Measurements from ENCODE around the gene LHX2.

The LHX2 gene

DNA sequence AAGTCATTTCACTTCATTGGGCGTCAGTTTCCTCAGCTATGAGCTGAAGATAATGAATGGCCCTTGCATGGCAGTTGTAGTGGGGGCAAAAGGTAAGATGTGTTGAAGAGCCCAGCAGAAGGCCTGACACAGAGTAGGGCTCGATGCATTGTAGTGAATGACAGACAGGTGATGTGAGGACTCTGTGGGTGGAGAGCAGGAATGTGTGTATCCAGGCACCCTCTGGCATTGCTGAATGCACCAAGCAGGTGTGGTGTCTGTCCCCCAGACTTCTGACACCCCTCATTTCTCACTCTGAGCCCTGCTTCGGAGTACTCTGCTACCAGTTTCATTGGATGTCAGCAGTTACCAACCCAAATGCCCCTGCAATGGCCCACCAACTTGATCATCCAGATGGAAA is 22.4 kb downstream of the LHX2 start:
- DNase-seq (ENCODE audit: low read depth) = no peak

DNA sequence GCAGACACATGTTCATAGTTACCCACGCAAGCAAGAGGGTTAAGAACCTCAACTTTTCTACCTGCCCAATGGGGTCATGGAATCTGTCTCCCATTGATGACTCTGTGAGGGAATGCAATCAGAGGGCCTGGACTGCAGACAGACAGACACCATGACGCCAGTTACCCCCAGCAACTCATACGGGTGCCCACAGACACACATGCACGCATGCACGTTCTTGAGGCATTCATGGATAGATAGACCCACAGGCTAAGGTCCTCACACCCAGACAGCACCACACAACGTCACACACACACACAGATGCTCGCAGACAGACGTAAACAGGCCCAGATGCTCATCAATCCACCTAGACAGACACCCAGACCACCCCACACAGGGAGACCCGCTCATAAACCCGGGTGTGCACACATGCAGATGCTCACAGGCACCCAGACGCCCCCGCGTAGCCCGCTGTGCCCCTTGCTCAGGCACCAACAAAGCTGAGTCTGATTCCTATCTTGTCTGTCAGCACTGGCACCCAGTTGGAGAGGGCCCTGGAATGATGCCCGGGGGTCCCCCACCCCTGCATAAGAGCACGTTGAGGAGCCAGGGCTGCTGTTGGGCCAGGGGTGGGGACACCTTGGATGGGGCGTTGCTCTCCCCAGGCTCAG is 23.6 kb downstream of the LHX2 start:
- no peak for DNase-seq (ENCODE audit: low read depth)

DNA sequence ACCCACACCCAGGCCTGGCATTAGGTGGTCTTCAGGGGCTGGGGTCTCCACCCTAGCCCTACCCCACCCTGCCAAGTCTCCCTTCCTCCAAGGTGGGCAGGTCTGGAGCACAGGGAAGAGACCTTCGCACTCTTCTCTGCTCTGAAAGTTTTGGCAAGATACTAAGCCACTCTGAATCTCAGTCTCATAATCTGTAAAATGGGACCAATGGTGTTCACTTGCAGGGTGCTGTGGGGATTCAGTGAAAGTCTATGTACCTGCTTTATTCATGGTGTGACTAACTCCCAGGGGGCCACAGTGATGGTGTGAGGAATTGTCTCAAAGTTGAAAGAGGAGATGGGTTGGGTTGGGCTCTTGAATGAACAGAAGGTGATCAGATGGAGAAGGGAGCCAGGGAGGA is 25.0 kb downstream of the LHX2 start:
- no peak for DNase-seq (ENCODE audit: low read depth)

DNA sequence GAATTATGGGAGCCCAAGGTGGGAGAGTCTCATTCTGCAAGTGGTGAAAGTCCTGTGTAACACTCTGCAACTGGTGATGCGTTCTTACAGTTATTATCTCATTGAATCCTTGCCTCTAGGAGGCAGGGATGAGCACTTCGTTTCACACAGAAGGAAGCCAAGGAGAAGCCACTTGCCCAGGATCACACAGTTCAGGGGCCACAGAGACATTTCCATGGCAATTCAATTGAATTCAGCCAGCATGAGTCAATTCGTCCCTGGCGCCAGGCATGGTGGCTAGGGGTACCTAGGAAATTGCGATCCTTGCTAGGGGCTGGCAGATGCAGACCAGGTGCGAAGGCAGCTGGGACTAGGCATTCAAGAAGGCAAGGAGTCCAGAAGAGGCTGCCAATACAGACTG is 26.2 kb downstream of the LHX2 start:
- DNase-seq (ENCODE audit: low read depth) = no peak

DNA sequence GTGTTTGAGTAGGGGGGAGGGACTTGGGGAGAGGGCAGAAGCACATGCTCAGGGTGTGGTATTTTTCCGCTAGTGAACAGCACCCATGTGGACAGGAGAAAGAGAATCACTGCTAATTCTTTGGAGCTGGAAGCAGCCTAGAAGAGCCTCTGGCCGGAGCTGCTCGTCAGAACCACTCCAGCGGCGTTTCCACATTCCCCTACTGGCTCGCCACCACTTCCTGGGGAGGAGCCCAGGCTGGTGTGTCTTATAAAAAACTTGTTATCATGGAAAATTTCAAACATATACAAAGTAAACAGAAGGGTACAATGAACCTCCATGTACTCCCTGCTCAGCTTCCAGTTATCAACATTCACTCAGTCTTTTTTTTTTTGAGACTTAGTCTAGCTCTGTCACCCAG is 26.7 kb downstream of the LHX2 start:
- DNase-seq (ENCODE audit: low read depth) = no peak

DNA sequence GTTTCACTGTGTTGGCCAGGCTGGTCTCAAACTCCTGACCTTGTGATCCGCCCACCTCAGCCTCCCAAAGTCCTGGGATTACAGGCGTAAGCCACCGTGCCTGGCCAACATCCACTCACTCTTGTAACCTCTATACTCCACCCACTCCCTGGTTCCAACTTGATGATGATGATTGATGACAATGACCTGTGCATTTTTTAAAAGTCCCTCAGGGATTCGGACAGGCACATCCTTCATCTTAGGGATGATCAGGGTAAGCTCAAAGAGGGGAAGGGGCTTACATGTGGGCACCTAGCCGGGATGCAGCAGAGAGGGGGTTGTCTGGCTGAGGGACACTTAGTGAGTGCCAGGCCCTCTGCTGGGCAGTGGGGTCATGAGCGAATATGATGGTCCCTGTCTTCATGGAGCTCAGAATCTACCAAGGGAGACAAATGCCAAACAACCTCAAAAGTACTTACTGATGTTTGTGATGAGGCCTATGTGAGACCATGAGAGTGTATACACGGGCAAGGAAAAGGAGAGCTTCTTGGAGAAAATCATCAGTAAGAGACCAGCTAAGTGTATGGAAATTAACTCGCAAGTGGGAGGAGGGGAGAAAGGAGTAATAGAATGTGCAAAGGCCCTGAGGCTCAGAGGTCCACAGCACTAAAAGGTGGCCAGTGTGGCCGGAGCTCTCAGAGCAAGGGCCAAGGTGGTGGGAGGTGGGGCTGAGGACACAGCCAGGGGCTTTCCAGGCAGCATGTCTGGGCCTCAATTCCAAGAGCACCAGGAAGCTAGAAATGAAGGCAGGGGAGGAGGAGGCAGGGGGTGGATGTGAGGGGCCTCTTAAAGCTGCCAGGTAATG is 27.4 kb downstream of the LHX2 start:
- DNase-seq (ENCODE audit: low read depth) = no peak

DNA sequence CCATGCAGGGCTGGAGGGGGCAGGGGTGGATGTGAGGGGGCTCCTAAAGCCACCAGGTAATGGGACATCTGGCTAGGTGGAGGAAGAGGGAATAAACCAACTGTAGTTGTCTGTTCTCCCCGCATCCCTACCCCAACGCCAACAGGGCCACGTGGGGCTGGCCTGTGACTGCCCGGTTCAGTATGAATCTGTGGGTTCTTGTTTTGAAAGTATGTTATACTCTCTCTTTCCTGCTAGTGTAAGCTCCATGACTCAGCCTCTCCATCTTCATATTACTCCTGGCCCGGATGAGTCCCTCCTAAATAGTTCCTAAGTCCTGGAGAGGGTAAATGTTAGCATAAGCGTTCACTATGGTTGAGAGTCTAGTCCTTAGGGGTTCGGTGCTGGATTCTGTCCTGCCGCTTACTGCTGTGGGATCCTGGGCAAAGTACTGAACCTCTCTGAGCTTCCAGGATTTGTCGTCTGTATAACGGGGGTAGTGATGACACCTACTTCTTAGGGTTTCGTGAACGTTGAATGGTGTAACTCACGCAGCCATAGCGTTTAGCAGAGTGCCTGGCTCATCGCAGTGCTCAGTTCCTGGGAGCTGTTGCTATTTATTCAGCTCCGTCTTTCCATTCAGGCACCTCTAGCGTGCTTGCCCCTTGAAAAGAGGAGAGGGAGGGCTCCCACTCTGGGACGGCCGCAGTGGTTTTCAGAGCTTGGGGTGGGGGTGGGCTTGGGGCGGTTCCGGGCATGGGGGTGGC is 28.8 kb downstream of the LHX2 start:
- DNase-seq (ENCODE audit: low read depth) = no peak

DNA sequence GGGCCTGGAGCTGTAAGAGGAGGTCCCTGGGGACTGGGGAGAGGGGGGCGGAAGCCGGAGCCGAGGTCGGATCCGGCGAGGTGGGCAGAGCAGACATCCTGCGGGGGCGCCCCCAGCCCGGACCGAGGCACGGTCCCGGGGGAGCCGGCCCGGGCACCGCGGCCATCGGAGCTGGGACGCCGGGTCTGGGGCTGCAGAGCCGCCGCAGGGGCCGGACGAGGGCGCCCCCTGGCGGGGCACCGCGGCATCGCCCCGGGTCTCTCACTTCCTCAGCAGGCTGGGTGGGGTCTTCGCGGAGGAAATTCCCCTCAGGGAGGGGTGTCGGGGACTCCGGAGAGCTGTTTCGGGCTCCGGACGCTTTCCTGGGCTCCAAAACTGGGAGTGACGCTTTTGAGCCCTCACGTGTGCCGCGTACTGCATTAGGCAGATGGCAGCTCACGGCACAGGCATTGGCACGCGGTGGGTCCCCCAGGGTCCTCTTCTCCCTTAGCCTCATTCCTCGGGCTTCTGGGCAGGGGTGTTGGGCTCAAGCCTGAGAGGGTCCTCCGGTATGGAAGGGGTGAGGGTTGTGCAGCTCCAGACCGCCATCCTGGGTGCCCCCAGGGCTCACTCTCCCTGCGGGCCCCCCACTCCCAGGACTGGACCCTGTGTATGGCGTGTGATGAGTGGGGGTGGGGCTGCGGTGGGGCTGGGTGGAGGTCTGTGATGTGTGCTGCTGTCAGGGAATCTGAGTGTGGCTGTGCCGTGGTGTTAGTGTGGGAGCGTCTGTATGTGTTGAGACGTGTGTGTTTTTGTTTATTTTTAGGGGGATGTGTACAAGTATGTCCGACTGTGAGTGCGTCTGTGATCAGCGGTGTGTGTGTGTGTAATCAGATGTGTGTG is 29.6 kb downstream of the LHX2 start:
- DNase-seq (ENCODE audit: low read depth) = peak; percentile 15

DNA sequence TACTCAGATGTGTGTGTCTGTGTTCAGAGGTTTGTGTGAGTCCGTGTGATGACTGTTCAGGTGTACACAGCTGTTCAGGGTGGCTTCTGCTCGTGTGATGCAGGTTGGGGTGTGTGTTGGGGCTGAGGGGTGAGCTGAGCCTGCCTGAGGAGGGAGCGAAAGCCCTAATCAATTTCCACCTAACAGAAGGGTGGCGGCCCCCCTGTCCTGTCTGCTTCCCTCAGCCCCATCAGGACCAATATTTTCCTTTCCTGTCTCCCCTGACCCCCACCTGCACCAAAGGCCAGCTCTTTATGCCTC is 30.2 kb downstream of the LHX2 start:
- no peak for DNase-seq (ENCODE audit: low read depth)

DNA sequence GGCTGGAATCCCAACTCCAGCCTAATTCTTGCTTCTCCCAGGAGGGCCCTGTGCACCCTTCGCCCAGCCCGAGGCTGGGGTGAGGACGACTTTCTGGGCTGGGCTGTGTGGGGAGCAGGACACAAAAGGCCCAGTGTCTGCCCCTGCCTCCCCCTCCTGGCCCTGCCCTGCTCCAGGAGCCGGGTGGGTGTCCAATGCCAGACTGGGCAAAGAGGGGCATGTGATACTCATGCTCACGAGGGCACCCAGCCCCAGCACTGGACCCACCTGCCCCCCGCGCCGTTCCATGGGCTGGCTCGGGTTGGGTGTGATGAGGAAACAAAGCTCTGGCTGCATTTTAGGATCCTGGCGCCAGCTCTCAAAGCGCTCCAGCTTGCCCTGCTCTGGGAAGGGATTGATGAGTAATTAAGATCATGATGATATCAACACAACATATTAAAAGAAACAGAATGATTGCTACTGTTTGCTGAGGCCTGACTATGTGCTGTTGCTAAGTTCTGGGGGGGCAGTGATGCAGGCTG is 30.7 kb downstream of the LHX2 start:
- no peak for DNase-seq (ENCODE audit: low read depth)

DNA sequence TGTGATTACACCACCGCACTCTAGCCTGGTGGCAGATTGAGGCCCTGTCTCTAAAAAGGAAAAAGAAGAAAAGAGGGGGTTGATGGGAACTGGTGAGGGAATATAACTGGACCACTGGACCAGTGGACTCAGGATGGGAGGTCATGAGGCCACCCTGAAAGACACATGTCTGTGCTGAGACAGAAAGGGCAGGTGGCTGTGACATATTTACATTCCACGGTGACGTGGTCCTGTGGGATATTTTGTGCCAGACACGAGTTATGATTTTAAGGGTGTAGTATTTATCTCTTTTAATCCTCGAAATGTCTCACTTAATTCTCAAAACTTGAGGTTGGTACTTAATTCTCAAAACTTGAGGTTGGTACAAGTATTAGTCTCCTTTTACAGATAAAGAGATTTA is 32.9 kb downstream of the LHX2 start:
- no peak for DNase-seq (ENCODE audit: low read depth)

DNA sequence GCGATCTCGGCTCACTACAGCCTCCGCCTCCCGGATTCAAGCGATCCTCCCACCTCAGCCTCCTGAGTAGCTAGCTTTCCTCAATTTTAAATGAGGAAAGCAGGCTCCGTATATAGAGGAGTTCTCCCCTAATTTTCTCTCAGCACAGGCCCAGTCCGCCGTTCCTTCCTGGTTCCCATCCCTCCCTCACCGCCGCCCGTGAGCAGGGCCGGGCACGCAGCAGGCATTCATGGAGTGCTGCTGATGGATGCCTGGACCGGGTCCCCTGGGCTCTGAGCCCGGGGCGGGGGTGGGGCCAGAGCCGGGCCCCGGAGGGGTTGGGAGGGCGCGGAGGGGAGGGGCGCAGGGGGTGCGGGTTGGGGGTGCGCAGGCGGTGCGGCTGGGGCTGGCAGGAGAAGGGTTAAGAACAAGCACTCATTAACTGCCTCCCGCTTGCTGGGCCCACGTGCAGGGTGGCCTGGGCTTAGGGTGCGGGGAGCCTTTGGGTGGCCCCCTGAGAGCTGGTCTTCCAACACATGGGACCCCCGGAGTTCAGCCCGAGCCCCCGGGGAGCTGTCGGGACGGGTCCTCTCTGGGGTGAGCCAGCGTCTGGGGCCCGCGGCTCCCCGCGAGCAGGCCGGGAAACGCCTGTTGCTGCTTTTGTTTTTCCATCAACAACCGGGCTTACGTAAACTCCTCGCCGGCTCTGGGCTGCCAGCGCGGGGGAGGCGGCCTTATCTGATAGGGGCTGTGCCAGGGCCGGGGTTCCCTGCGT is 33.7 kb downstream of the LHX2 start:
- no peak for DNase-seq (ENCODE audit: low read depth)

DNA sequence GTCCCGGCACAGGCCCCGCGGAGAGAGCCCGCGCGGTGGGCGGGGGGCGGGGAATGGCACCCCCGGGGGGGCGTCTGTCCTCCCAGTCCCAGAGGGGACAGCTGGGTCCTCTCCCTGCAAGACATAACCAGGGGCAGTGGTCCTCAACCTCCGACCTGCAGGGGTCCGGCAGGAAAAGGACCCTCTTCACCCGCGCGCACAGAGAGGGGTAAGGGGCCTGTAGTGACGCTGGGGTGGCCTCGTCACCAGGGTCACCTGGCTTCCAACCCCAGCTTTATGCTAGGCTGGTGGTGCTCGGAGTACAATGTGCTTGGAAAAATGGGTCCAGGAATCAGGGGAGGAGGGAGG is 34.2 kb downstream of the LHX2 start:
- no peak for DNase-seq (ENCODE audit: low read depth)

DNA sequence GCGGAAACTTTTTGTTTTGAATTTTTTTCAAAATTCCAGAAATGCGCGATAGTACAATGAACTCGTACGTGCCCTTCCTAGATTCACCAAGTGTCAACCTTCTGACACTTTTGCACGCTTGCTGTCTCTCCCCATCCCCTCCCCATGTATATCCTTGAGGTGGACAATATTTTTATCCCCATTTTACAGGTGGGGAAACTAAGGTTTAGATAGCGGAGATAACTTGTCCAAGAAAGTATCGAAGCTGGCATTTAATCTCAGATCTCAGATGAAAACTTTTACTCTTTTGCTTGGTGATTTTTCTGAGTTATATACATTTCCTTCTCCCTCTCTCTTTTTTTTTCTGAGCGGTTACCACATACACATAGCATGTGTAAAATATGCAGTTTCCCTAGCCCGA is 34.6 kb downstream of the LHX2 start:
- DNase-seq (ENCODE audit: low read depth) = no peak

DNA sequence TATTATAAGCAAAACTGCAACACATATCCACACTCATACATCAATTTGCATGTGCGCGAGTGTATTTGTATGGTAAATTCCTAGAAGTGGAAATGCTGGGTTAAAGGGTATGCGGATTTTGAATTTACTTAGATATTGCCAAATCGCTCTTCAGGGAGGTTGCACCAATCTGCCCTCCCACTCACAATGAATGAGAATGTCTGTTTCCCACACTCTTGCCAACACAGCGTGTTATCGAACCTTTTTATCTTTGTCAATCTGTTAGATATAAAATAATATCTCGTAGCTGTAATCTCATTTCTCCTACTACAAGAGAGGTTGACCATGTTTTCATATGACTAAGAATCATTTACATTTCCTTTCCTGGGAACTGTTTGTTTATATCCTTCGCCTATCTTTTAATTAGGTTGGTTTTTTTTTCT is 35.7 kb downstream of the LHX2 start:
- DNase-seq (ENCODE audit: low read depth) = no peak

DNA sequence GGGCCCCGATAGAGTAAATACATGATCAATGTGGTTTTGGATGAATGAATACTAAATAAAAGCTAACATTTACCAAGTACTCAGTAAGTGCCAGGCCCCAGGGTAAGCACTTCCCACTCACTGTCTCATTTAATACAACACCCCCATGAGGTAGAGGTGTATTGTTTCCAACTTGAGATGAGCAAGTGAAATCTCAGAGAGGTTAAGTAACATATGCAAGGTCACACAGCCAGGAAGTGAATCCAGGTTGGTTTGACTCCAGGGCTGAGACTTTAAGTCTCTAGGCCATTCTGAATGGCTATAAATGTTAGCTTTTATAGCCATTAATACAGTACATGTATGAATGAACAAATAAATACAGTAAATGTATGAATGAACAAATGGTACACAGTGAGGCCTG is 39.4 kb downstream of the LHX2 start:
- no peak for DNase-seq (ENCODE audit: low read depth)

DNA sequence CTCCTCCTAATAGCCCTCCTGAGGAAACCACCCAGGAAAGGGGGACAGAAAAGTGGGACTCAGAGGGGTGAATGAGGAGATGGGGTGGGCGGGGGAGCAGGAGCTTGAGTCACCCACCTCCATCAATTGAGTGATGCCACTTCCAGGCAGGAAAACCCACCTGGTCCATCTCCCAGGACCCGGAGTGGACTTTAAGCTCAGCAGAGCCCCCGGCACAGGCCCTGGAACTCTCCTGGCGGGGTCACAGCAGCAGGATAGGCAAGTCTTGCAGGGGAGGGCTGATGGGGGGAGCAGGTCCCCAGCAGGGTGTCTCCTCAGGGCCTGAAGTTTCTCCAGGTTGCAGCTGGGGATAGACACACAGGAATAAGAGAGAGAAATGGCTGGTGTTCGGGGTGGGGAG is 40.8 kb downstream of the LHX2 start:
- no peak for DNase-seq (ENCODE audit: low read depth)

DNA sequence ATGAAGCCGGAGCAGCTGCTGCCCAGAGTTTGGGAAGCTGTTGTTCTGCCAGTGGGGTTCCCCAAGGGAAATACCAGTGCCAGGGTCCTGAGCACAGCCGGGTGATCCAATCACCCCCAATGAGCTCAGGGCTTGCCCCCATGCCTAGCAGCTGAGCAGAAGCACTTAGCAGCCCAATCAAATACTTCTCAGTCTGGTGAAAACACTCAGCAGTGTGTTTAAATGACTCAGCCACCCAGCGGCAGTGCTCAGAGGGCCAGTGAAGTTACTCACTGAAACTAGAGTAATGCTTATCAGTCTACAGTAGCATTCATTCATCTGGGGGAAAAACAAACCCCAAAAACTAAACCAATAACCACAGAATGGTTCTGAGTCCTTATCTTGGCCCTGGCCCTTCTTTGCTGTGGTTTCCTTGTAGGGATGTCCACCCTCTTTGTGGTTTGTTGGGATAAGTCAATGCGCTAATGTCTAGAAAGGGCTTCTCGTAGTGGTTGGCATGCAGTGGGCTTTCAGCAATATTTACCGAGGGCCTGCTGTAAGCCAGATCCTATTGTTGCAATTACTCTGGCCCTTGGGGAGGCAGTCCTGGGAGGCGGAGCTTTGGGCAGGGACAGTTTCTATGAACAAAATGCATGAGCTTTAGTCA is 43.1 kb downstream of the LHX2 start:
- no peak for DNase-seq (ENCODE audit: low read depth)

DNA sequence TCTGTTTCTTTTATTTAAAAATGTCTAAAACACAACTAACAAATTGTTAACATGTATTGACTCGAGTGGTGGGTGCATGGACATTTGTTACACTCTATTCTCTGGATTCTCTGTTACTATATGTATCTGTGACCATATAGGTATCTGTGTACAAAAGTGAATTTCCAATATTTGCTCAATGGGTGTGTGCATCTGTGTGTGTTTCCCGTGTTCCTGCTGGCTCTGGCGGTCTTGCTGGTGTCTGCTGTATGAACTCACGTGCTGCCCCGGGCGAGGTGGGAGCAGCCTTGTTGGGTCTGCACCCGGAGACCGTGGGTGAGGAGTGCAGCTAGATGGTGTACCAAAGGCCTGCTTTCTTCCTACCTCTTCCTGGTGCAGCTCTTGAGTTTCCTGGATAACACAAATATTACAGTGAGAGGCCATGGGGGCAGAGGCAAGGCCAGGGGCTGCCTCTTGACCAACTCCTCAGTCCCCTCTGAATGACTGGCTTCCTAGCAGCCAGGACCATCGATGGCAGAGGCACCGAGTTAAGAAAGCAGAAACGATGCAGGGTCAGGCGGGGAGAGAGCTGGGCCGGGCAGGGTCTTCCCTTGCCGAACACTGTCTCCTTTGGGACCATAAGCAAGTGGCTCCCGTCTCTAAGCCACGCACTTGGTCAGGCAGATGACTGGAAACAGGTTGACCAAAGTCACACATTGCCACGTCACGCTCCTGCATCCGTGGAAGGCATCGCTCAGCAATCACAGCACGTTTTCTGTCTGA is 49.5 kb downstream of the LHX2 start:
- DNase-seq (ENCODE audit: low read depth) = no peak

DNA sequence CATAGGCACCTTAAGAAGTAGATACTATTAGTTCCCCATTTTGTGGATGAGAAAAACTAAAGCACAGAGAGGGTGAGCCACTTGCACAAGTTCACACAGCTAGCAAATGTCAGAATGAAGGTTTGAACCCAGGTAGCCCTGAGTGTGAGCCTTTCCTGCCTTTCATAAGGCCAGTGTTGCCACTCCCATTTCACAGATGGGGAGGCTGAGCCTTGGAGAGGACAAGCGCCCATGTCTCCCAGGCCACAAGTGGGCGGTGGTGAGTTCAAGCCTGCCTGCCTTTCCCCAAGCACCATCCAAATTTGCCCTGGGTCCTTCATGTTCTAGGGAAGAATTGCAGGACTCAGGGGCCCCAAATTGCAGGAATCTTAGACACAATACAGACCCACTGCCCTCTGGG is 50.6 kb downstream of the LHX2 start:
- DNase-seq (ENCODE audit: low read depth) = no peak

All from activated T-helper 1 cell treated with Interleukin-2 at 50 U/mL for 16 hours (primary cell).